ENCODE results near the gene PLGRKT. TPM values are rescaled to one million over a fixed set of nuclear protein-coding genes. Genes with fewer than 3 reads are reported as not detected.

PLGRKT gene
- total RNA-seq, 1 donor from 2014 or later, result 13.9 TPM

DNA sequence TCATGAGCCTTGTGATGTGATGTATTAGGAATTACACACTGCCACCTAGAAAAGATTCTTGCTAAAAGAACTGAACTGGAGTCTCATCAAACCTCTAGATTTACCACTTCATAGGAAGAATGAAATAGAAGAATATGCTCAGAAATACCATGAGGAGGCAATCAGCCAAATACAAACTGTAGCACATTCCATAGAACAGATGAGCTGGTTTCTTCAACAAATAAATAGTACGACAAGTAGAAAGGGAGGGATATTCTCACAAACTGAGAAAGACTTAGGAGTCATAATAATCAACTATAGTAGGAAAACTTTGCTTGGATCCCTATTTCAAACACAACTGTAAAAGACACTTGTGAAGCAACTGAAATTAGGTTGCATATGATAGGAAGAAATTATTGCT, 15.4 kb downstream of the PLGRKT start:
- H3K4me3 Mint-ChIP-seq (ENCODE audit: unreplicated experiment), result no peak overlapping the region
- H3K27ac Mint-ChIP-seq (ENCODE audit: unreplicated experiment), result no peak overlapping the region
- TF ChIP-seq, protein P1, sequence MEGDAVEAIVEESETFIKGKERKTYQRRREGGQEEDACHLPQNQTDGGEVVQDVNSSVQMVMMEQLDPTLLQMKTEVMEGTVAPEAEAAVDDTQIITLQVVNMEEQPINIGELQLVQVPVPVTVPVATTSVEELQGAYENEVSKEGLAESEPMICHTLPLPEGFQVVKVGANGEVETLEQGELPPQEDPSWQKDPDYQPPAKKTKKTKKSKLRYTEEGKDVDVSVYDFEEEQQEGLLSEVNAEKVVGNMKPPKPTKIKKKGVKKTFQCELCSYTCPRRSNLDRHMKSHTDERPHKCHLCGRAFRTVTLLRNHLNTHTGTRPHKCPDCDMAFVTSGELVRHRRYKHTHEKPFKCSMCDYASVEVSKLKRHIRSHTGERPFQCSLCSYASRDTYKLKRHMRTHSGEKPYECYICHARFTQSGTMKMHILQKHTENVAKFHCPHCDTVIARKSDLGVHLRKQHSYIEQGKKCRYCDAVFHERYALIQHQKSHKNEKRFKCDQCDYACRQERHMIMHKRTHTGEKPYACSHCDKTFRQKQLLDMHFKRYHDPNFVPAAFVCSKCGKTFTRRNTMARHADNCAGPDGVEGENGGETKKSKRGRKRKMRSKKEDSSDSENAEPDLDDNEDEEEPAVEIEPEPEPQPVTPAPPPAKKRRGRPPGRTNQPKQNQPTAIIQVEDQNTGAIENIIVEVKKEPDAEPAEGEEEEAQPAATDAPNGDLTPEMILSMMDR (IDR thresholded peaks at IDR 0.05), result no peak
- no peaks in the 10 kb centered on the region for H3K9me3 Mint-ChIP-seq (ENCODE audit: unreplicated experiment)
- H3K27me3 Mint-ChIP-seq (ENCODE audit: unreplicated experiment), result no peaks in the 10 kb centered on the region
- no peaks in the 10 kb centered on the region for H3K4me1 Mint-ChIP-seq (ENCODE audit: unreplicated experiment)
- DNase-seq (ENCODE audit: extremely low spot score, unreplicated experiment), result no peak
- H3K36me3 Mint-ChIP-seq (ENCODE audit: unreplicated experiment), result peaks cover 6% of the 10 kb centered on the region

DNA sequence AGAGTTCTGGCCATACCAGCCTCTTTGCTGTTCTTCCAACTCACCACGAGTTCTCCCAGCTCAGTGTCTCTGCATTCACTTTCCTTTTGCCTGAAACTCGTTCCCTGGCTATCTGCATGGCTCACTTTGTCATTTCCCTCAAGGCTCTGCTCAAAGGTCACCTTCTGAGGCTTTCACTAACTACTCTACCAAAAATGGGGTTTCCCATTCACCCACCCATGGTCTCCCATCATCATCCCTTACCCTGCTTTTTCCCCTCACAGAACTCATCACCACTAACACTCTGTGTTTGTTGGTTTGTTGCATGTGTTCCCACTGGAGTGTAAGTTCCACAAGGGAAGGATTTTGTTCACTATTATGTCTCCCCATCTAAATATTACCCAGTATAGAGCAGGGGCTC, 16.6 kb downstream of the PLGRKT start:
- Mint-ChIP-seq H3K27me3 (ENCODE audit: unreplicated experiment) (no peaks in the 10 kb centered on the region), H3K9me3 (ENCODE audit: unreplicated experiment) (no peaks in the 10 kb centered on the region), H3K36me3 (ENCODE audit: unreplicated experiment) (peaks cover 6% of the 10 kb centered on the region), H3K4me1 (ENCODE audit: unreplicated experiment) (no peaks in the 10 kb centered on the region), H3K27ac (ENCODE audit: unreplicated experiment) (no peak overlapping the region), H3K4me3 (ENCODE audit: unreplicated experiment) (no peak overlapping the region)
- no peak for DNase-seq (ENCODE audit: extremely low spot score, unreplicated experiment)
- TF ChIP-seq, protein P1 (IDR thresholded peaks at IDR 0.05), result no peak

DNA sequence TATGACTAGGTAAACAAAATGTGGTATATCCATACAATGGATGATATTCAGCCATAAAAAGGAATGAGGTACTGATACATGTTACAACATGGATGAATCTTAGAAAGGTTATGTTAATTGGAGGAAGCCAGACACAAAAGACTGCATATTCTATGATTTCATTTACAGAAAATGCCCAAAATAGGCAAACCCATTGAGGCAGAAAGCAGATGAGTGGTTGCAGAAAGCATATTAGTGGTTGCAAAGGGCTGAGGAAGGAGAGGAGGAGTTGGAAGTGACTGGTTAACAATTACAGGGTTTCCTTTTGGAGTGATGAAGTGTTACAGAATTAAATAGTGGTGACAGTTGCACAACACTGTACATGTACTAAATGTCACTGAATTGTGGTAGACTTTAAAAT, 17.7 kb downstream of the PLGRKT start:
- TF ChIP-seq, protein P1 (IDR thresholded peaks at IDR 0.05), result no peak
- Mint-ChIP-seq H3K27me3 (ENCODE audit: unreplicated experiment) (no peaks in the 10 kb centered on the region), H3K9me3 (ENCODE audit: unreplicated experiment) (no peaks in the 10 kb centered on the region), H3K36me3 (ENCODE audit: unreplicated experiment) (peaks cover 11% of the 10 kb centered on the region), H3K4me3 (ENCODE audit: unreplicated experiment) (no peak overlapping the region), H3K4me1 (ENCODE audit: unreplicated experiment) (no peaks in the 10 kb centered on the region), H3K27ac (ENCODE audit: unreplicated experiment) (no peak overlapping the region)
- no peak for DNase-seq (ENCODE audit: extremely low spot score, unreplicated experiment)

DNA sequence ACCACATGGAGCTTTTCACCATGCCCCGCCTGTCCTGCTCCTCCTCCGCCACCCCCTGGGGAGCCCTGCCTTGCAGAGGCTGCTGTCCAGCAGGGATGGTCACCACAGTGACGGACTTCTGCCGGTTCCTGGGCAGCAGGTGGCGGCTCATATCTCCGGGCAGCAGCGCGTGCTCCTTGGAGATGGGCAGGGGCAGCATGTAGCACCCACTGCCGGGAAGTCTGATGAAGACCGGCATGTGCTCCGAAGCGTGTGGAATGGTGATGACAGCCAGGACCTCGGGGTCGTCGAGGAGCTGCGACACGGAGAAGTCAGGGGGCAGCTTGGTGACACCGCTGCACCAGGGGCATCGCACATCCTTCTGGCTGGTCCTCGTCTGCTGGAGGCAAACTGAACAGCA, 19.2 kb downstream of the PLGRKT start:
- TF ChIP-seq, protein P1 (IDR thresholded peaks at IDR 0.05), result no peak
- Mint-ChIP-seq H3K4me3 (ENCODE audit: unreplicated experiment) (no peak overlapping the region), H3K9me3 (ENCODE audit: unreplicated experiment) (peaks cover 4% of the 10 kb centered on the region), H3K36me3 (ENCODE audit: unreplicated experiment) (peaks cover 13% of the 10 kb centered on the region), H3K4me1 (ENCODE audit: unreplicated experiment) (no peaks in the 10 kb centered on the region), H3K27me3 (ENCODE audit: unreplicated experiment) (no peaks in the 10 kb centered on the region), H3K27ac (ENCODE audit: unreplicated experiment) (no peak overlapping the region)
- DNase-seq (ENCODE audit: extremely low spot score, unreplicated experiment), result no peak

DNA sequence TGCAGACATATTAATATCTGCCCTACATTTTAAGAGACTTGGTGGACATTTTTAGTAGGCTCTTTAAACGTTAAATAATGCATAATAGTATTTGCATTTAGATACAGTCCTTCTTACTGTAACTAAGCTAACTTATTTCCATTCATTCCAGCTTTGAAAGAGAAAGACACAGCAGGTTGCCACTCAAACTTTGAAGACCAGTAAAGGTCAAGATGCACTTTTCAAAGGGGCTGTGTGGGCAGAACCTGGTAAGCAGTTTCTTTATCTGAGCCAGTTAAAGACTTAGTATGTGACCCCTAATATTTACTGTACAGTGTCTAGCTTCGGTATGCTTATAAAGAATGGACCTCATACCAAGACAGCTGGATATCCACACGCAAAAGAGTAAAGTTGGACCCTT, 20.8 kb downstream of the PLGRKT start:
- no peak for DNase-seq (ENCODE audit: extremely low spot score, unreplicated experiment)
- Mint-ChIP-seq H3K9me3 (ENCODE audit: unreplicated experiment) (peaks cover 8% of the 10 kb centered on the region), H3K27ac (ENCODE audit: unreplicated experiment) (no peak overlapping the region), H3K4me1 (ENCODE audit: unreplicated experiment) (no peaks in the 10 kb centered on the region), H3K36me3 (ENCODE audit: unreplicated experiment) (peaks cover 13% of the 10 kb centered on the region), H3K4me3 (ENCODE audit: unreplicated experiment) (no peak overlapping the region), H3K27me3 (ENCODE audit: unreplicated experiment) (no peaks in the 10 kb centered on the region)
- TF ChIP-seq, protein P1 (IDR thresholded peaks at IDR 0.05), result no peak
